Activated CD8-positive, alpha-beta T cell treated with anti-CD3 and anti-CD28 coated beads for 36 hours (primary cell): ENCODE measurements around the gene SPSB4. TPM values are rescaled to one million over a fixed set of nuclear protein-coding genes. Genes with fewer than 3 reads are reported as not detected.

Experiments used
- ATAC-seq: fragments of 200-7000 bp; cut with Tn5 transposase; one replicate; pipeline ENCODE4 v1.10.0; 2021; ENCODE audit warnings: mild to moderate bottlenecking, moderate library complexity
- CTCF ChIA-PET: fragments of 350-600 bp; sonication (Branson Sonifier 250); formaldehyde crosslinking; loops from one replicate; lab custom pipeline; 2021; ENCODE audit warnings: antibody characterized with exemption; lab: Charles Lee
- POLR2A ChIA-PET: fragments of 350-600 bp; sonication (Branson Sonifier 250); formaldehyde crosslinking; loops from one replicate; lab custom pipeline; 2021; ENCODE audit warnings: antibody characterized with exemption; lab: Charles Lee
- DNase-seq: peaks from one replicate; pipeline ENCODE4 v3.0.0-alpha.2; 2020
- H3K27ac Mint-ChIP-seq: one replicate; pipeline ENCODE4 v1.8.0; 2021; ENCODE audit warnings: mild to moderate bottlenecking, mixed read lengths
- H3K27me3 Mint-ChIP-seq: one replicate; pipeline ENCODE4 v1.8.0; 2021; ENCODE audit warnings: mixed read lengths
- H3K36me3 Mint-ChIP-seq: one replicate; pipeline ENCODE4 v1.8.0; 2021; ENCODE audit warnings: low read depth, mixed read lengths
- H3K4me1 Mint-ChIP-seq: one replicate; pipeline ENCODE4 v1.8.0; 2021; ENCODE audit warnings: low read depth, mixed read lengths
- H3K4me3 Mint-ChIP-seq: one replicate; pipeline ENCODE4 v1.8.0; 2021; ENCODE audit warnings: mild to moderate bottlenecking, moderate library complexity, mixed read lengths
- H3K9me3 Mint-ChIP-seq: one replicate; pipeline ENCODE4 v1.8.0; 2021; ENCODE audit warnings: mixed read lengths
- CTCF ChIP-seq: fragments of 200-600 bp; IDR thresholded peaks from one replicate; pipeline ENCODE4 v1.8.0; 2022; ENCODE audit warnings: antibody characterized with exemption, mild to moderate bottlenecking
- intact Hi-C: fragments of 100-400 bp; cut with micrococcal nuclease; formaldehyde crosslinking; loops from one replicate; pipeline ENCODE4 v1.10.0; 2022
- total RNA-seq, 2 experiments: library from RNA; stranded (reverse); gene quantifications; one replicate each; pipeline ENCODE4 v1.2.3, GENCODE V29; 2021

Gene SPSB4
- total RNA-seq, 2 experiments from 2014 or later = not detected

- Mint-ChIP-seq H3K4me3 (no peak overlapping the region), H3K4me1 (no peaks in the 10 kb centered on the region), H3K9me3 (no peaks in the 10 kb centered on the region), H3K27me3 (peaks cover under 1% of the 10 kb centered on the region), H3K27ac (no peak overlapping the region), H3K36me3 (no peaks in the 10 kb centered on the region)
- intact Hi-C loops = loop anchor here (5.0 kb wide), 3 partner anchors 85 to 210 kb away; no protein-coding TSS in a partner anchor
- no peak for TF ChIP-seq CTCF
- ATAC-seq (no peak), DNase-seq (no peak)
- CTCF ChIA-PET = no interaction called here
- POLR2A ChIA-PET = no interaction called here
Observed at GRCh38 chr3:141106842-141107241, 55.7 kb downstream of the SPSB4 start.

GRCh38 chr3:141108039-141108438, 56.9 kb downstream of the SPSB4 start:
- Mint-ChIP-seq H3K9me3 (no peaks in the 10 kb centered on the region), H3K27me3 (peaks cover 3% of the 10 kb centered on the region), H3K4me1 (no peaks in the 10 kb centered on the region), H3K36me3 (no peaks in the 10 kb centered on the region), H3K27ac (no peak overlapping the region), H3K4me3 (no peak overlapping the region)
- no peak for TF ChIP-seq CTCF
- DNase-seq (no peak), ATAC-seq (no peak)
- POLR2A ChIA-PET = no interaction called here
- CTCF ChIA-PET = no interaction called here
- intact Hi-C loops = loop anchor here (5.0 kb wide), 3 partner anchors 84 to 211 kb away; no protein-coding TSS in a partner anchor

GRCh38 chr3:141109751-141110150, 58.6 kb downstream of the SPSB4 start:
- no peak for ATAC-seq
- H3K4me1 Mint-ChIP-seq = no peaks in the 10 kb centered on the region
- no peaks in the 10 kb centered on the region for H3K9me3 Mint-ChIP-seq
- DNase-seq = no peak
- no peaks in the 10 kb centered on the region for H3K36me3 Mint-ChIP-seq
- no peak overlapping the region for H3K4me3 Mint-ChIP-seq
- intact Hi-C loops = loop anchor here (5.0 kb wide), 3 partner anchors 83 to 212 kb away; no protein-coding TSS in a partner anchor
- peaks cover 3% of the 10 kb centered on the region for H3K27me3 Mint-ChIP-seq
- no peak for TF ChIP-seq CTCF
- POLR2A ChIA-PET = no interaction called here
- H3K27ac Mint-ChIP-seq = no peak overlapping the region
- CTCF ChIA-PET = interaction anchor here (1.1 to 2.9 kb wide), 3 partner anchors 82 to 110 kb away, joined by 3 to 8 read pairs (median 5); no protein-coding TSS in a partner anchor

GRCh38 chr3:141110322-141110721, 59.2 kb downstream of the SPSB4 start:
- Mint-ChIP-seq H3K4me3 (no peak overlapping the region), H3K9me3 (no peaks in the 10 kb centered on the region), H3K4me1 (no peaks in the 10 kb centered on the region), H3K36me3 (no peaks in the 10 kb centered on the region), H3K27me3 (peaks cover 3% of the 10 kb centered on the region), H3K27ac (no peak overlapping the region)
- DNase-seq (no peak), ATAC-seq (no peak)
- ChIA-PET POLR2A (no interaction called here), CTCF (interaction anchor here (1.1 to 2.9 kb wide), 2 partner anchors 81 to 98 kb away, joined by 3 to 8 read pairs; no protein-coding TSS in a partner anchor)
- no peak for TF ChIP-seq CTCF
- intact Hi-C loops = no loop called here

GRCh38 chr3:141111364-141112155, 60.4 kb downstream of the SPSB4 start:
- Mint-ChIP-seq H3K27ac (no peak overlapping the region), H3K9me3 (no peaks in the 10 kb centered on the region), H3K4me3 (no peak overlapping the region), H3K27me3 (peaks cover 3% of the 10 kb centered on the region), H3K36me3 (no peaks in the 10 kb centered on the region), H3K4me1 (no peaks in the 10 kb centered on the region)
- ATAC-seq (no peak), DNase-seq (no peak)
- POLR2A ChIA-PET = no interaction called here
- intact Hi-C loops = no loop called here
- TF ChIP-seq CTCF = no peak
- CTCF ChIA-PET = interaction anchor here (2.9 kb wide), 1 partner anchor 100 kb away, joined by 8 read pairs; no protein-coding TSS in a partner anchor
